GM12878 (cell line): Measurements from ENCODE around the gene ENTREP3. TPM values are rescaled to one million over a fixed set of nuclear protein-coding genes. Genes with fewer than 3 reads are reported as not detected.

ENCODE experiments used
- ATAC-seq: fragments of 200-7000 bp; cut with Tn5 transposase; 3 replicates; pipeline ENCODE4 v1.9.1; 2020; ENCODE audit warnings: mild to moderate bottlenecking, moderate library complexity
- BruUV-seq: library from RNA; stranded (reverse); fragments of 400-500 nt; replicated peaks from 2 replicates; lab custom pipeline; 2021; lab: Mats Ljungman, UMichigan
- CTCF ChIA-PET: fragments of 300-600 bp; sonication (Branson Sonifier 250); formaldehyde crosslinking; extraction: SDS; loops from one replicate; lab custom pipeline; 2021; ENCODE audit warnings: inconsistent platforms; lab: Yijun Ruan, JAX
- POLR2A ChIA-PET: fragments of 350-600 bp; formaldehyde crosslinking; extraction: SDS; loops from one replicate; lab custom pipeline; 2021; ENCODE audit warnings: inconsistent platforms; lab: Charles Lee
- RAD21 ChIA-PET: fragments of 300-600 bp; sonication (Branson Sonifier 250); formaldehyde crosslinking; loops from one replicate; lab custom pipeline; 2023; ENCODE audit warnings: antibody characterized with exemption; ENCODE audit not compliant: unreplicated experiment; lab: Charles Lee
- SMC1A ChIA-PET: fragments of 300-600 bp; sonication (Branson Sonifier 250); formaldehyde crosslinking; loops from one replicate; lab custom pipeline; 2023; ENCODE audit not compliant: unreplicated experiment, uncharacterized antibody; lab: Charles Lee
- DNase-seq: peaks from one replicate; pipeline ENCODE4 v3.0.0-alpha.2; 2011; ENCODE audit warnings: low read depth, low spot score
- FAIRE-seq: peaks from 3 replicates; lab custom pipeline; 2011; peaks lifted over from hg19 to GRCh38; lab: Jason Lieb, UNC
- H2AFZ ChIP-seq: 2 replicates; pipeline ENCODE4 v1.6.0; 2011; ENCODE audit warnings: low read depth, low read length, control low read depth; ENCODE audit not compliant: control insufficient read depth
- H3K27ac ChIP-seq: 2 replicates; pipeline ENCODE4 v1.5.1; 2011; ENCODE audit warnings: control low read depth; ENCODE audit not compliant: control insufficient read depth, insufficient read depth
- H3K27me3 ChIP-seq, 2 experiments: replicated peaks in 1 of 2; 2 replicates each; pipeline versions ENCODE4 v1.6.0 to v1.6.1; 2011; ENCODE audit warnings: low read length in 1 of 2; ENCODE audit not compliant: control insufficient read depth in 2 of 2, insufficient read depth in 2 of 2
- H3K36me3 ChIP-seq, 2 experiments: 2 replicates each; pipeline ENCODE4 v1.5.1; 2011; ENCODE audit warnings: low read length in 1 of 2; ENCODE audit not compliant: control insufficient read depth in 2 of 2, insufficient read depth in 2 of 2
- H3K4me1 ChIP-seq: 2 replicates; pipeline ENCODE4 v1.6.1; 2011; ENCODE audit warnings: mild to moderate bottlenecking, low read length, moderate library complexity, mixed read lengths; ENCODE audit not compliant: control insufficient read depth, insufficient read depth
- H3K4me2 ChIP-seq: 2 replicates; pipeline ENCODE4 v1.6.0; 2011; ENCODE audit warnings: control low read depth; ENCODE audit not compliant: control insufficient read depth, insufficient read depth
- H3K4me3 ChIP-seq: fragments of 200-600 bp; sonication (generic); 2 replicates; pipeline ENCODE4 v1.5.1; 2016
- H3K79me2 ChIP-seq: 2 replicates; pipeline ENCODE4 v1.6.0; 2011; ENCODE audit warnings: low read length; ENCODE audit not compliant: control insufficient read depth, insufficient read depth
- H3K9ac ChIP-seq: 2 replicates; pipeline ENCODE4 v1.8.0; 2011; ENCODE audit warnings: low read length, control low read depth, mixed read lengths; ENCODE audit not compliant: control insufficient read depth, insufficient read depth
- H3K9me3 ChIP-seq: replicated peaks from 3 replicates; pipeline ENCODE4 v1.5.1; 2011; ENCODE audit warnings: mild to moderate bottlenecking, low read length; ENCODE audit not compliant: control insufficient read depth, insufficient read depth
- H4K20me1 ChIP-seq: 2 replicates; pipeline ENCODE4 v1.6.0; 2011; ENCODE audit not compliant: control insufficient read depth, insufficient read depth
- BCL3 ChIP-seq: IDR thresholded peaks from 2 replicates; pipeline ENCODE4 v1.6.1; 2011; ENCODE audit warnings: borderline replicate concordance, low read depth, mild to moderate bottlenecking, moderate library complexity, low read length; ENCODE audit not compliant: insufficient read depth, poor library complexity, severe bottlenecking
- CBX5 ChIP-seq: sonication (generic); IDR thresholded peaks from 2 replicates; pipeline ENCODE4 v1.6.1; 2016; ENCODE audit warnings: low read depth, moderate library complexity, mild to moderate bottlenecking, inconsistent platforms
- HDAC2 ChIP-seq: fragments of 200-600 bp; sonication (generic); IDR thresholded peaks from 2 replicates; pipeline ENCODE4 v1.6.1; 2017
- HDAC6 ChIP-seq: fragments of 200-600 bp; sonication (generic); IDR thresholded peaks from one replicate; pipeline ENCODE4 v1.8.0; 2017; ENCODE audit warnings: antibody characterized with exemption; ENCODE audit not compliant: unreplicated experiment
- IRF4 ChIP-seq: IDR thresholded peaks from 2 replicates; pipeline ENCODE4 v1.6.1; 2011; ENCODE audit warnings: low read depth, low read length
- MEF2B ChIP-seq: fragments of 450-650 bp; IDR thresholded peaks from 2 replicates; pipeline ENCODE4 v1.6.1; 2018; ENCODE audit warnings: mild to moderate bottlenecking, moderate library complexity; ENCODE audit not compliant: partially characterized antibody, poor library complexity, severe bottlenecking
- MTA2 ChIP-seq: fragments of 450-650 bp; IDR thresholded peaks from 2 replicates; pipeline ENCODE4 v1.6.1; 2016; ENCODE audit warnings: low read depth, mild to moderate bottlenecking, moderate library complexity
- PAX8 ChIP-seq: fragments of 450-650 bp; IDR thresholded peaks from 2 replicates; pipeline ENCODE4 v1.6.1; 2017; ENCODE audit warnings: mild to moderate bottlenecking, moderate library complexity
- PKNOX1 ChIP-seq: fragments of 450-650 bp; IDR thresholded peaks from 2 replicates; pipeline ENCODE4 v1.6.1; 2016; ENCODE audit warnings: mild to moderate bottlenecking
- RUNX3 ChIP-seq: IDR thresholded peaks from 2 replicates; pipeline ENCODE4 v1.6.1; 2012; ENCODE audit warnings: low read length, inconsistent platforms
- SKIL ChIP-seq: fragments of 450-650 bp; IDR thresholded peaks from 2 replicates; pipeline ENCODE4 v1.6.1; 2017; ENCODE audit warnings: mild to moderate bottlenecking, low read depth, inconsistent platforms; ENCODE audit not compliant: poor library complexity, severe bottlenecking
- STAT3 ChIP-seq: IDR thresholded peaks from 2 replicates; pipeline ENCODE4 v1.6.1; 2011; ENCODE audit warnings: low read depth, low read length, improper control_type of control experiment
- SUZ12 ChIP-seq: fragments of 200-600 bp; sonication (generic); IDR thresholded peaks from one replicate; pipeline ENCODE4 v1.6.1; 2018; ENCODE audit warnings: antibody characterized with exemption, mild to moderate bottlenecking; ENCODE audit not compliant: unreplicated experiment
- TBL1XR1 ChIP-seq: IDR thresholded peaks from 2 replicates; pipeline ENCODE4 v1.6.1; 2012; ENCODE audit warnings: low read depth, low read length, improper control_type of control experiment
- TCF3 ChIP-seq: IDR thresholded peaks from 2 replicates; pipeline ENCODE4 v1.6.1; 2012; ENCODE audit warnings: low read depth, mild to moderate bottlenecking, low read length, borderline replicate concordance; ENCODE audit not compliant: insufficient read depth
- ZBTB11 ChIP-seq: fragments of 450-650 bp; formaldehyde crosslinking; IDR thresholded peaks from 2 replicates; pipeline ENCODE4 v1.5.0; 2022; ENCODE audit warnings: mild to moderate bottlenecking, missing genetic modification characterization
- WGBS: methylation state at CpG from one replicate; pipeline ENCODE4 v1.1.6; 2016; ENCODE audit warnings: low lambda C conversion rate; ENCODE audit not compliant: insufficient replicate concordance, insufficient coverage; ENCODE audit errors: missing lambda C conversion rate; 5-methylcytosine and 5-hydroxymethylcytosine counted together
- in situ Hi-C: fragments of 300-500 bp; cut with MboI; formaldehyde crosslinking; loops from 9 replicates; pipeline ENCODE4 v1.14.3; 2018; ENCODE audit warnings: mixed read lengths
- intact Hi-C: fragments of 100-400 bp; cut with micrococcal nuclease; formaldehyde crosslinking; loops from one replicate; pipeline ENCODE4 v1.14.2; 2022; ENCODE audit not compliant: unreplicated experiment
- polyA plus RNA-seq, 11 experiments: library from polyadenylated mRNA; depleted of rRNA in 4 of 11; unstranded in 6 of 11; stranded (reverse) in 5 of 11; fragments of >200 nt; fragmentation: Nextera tagmentation in 4 of 11; fragmentation: Illumina TruSeq in 1 of 11; extraction: Ambion mirVana in 4 of 11; extraction: Trizol in 1 of 11; gene quantifications; 1 replicate in 1 of 11; 2 replicates in 10 of 11; pipeline versions ENCODE4 v1.2.1 to v1.2.3, GENCODE V29; 2011 to 2016; ENCODE audit warnings: inconsistent platforms in 2 of 11, missing spikeins in 2 of 11, low read depth in 1 of 11
- total RNA-seq, 4 experiments: library from RNA; depleted of rRNA in 3 of 4; stranded (reverse); fragments of >200 nt in 3 of 4; fragmentation: Illumina TruSeq in 1 of 4; extraction: Trizol in 1 of 4; gene quantifications; 2 replicates each; pipeline versions ENCODE4 v1.2.1 to v1.2.3, GENCODE V29; 2013 to 2021

The ENTREP3 gene
- total and polyA plus RNA-seq, 10 of the 15 experiments (the other 5 are each of a cell fraction or from before 2014, with no cell fraction given), result 1.7 to 31.8 (median 3.9) TPM

GRCh38 chr1:155223047-155223446, 32.2 kb downstream of the ENTREP3 start:
- Histone ChIP-seq H2AFZ (peak overlapping the region; percentile 48; the same call in 1 of the 2 replicates), H4K20me1 (no peaks in the 10 kb centered on the region), H3K36me3 (no peaks in the 10 kb centered on the region; a peak in 1 of 4 replicates), H3K27ac (0 out of 2 replicates have a peak overlapping the region, but pooled peaks have one; percentile 13), H3K4me1 (peaks cover 39% of the 10 kb centered on the region), H3K9me3 (no peaks in the 10 kb centered on the region), H3K27me3 (no peaks in the 10 kb centered on the region), H3K4me2 (peak overlapping the region; percentile 59; the same call in 1 of the 2 replicates), H3K79me2 (peaks cover 22% of the 10 kb centered on the region), H3K4me3 (no peak overlapping the region), H3K9ac (no peak overlapping the region)
- ChIA-PET CTCF (interaction anchor here (1.1 to 7.0 kb wide), 7 partner anchors 16 to 138 kb away, joined by 3 to 154 read pairs (median 21); partner anchors contain the start of genes KRTCAP2, MTX1 and THBS3), POLR2A (interaction anchor here (0.5 to 6.9 kb wide), 4 partner anchors 15 to 635 kb away, joined by 4 to 84 read pairs (median 30); partner anchors contain the start of genes MTX1 and THBS3), RAD21 (interaction anchor here (1.6 to 6.5 kb wide), 5 partner anchors 15 to 48 kb away, joined by 3 to 85 read pairs (median 7); partner anchors contain the start of genes MTX1 and THBS3), SMC1A (interaction anchor here (0.8 to 6.7 kb wide), 4 partner anchors 15 to 51 kb away, joined by 3 to 89 read pairs (median 4); partner anchors contain the start of genes KRTCAP2, MTX1 and THBS3)
- no peak for DNase-seq
- BruUV-seq, result no TSS peak
- no peak for FAIRE-seq
- in situ Hi-C loops, result no loop called here
- intact Hi-C loops, result no loop called here
- ATAC-seq, result no peak
- WGBS, result 17% methylated on average over 7 of the region's 7 CpGs
- TF ChIP-seq HDAC6 (no peak), PKNOX1 (peak; percentile 89), PAX8 (no peak), MEF2B (peak; percentile 23), SUZ12 (no peak), IRF4 (no peak), ZBTB11 (CRISPR knock-in tag) (no peak), STAT3 (no peak), MTA2 (no peak), TBL1XR1 (no peak), RUNX3 (no peak), BCL3 (no peak), SKIL (no peak), CBX5 (no peak), TCF3 (no peak), HDAC2 (no peak)
